Activated CD4-positive, alpha-beta T cell treated with anti-CD3 and anti-CD28 coated beads, Interleukin-2, amount 10 ng/mL, durations not matched to agents 7 days and 5 days (primary cell): ENCODE data around the gene LONRF2. TPM values are rescaled to one million over a fixed set of nuclear protein-coding genes. Genes with fewer than 3 reads are reported as not detected.
A peak's percentile ranks its signal among the peaks of the same experiment; 100 is the strongest.

ENCODE experiments used
- CTCF ChIA-PET: fragments of 350-600 bp; sonication (Branson Sonifier 250); formaldehyde crosslinking; loops from one replicate; lab custom pipeline; 2021; ENCODE audit warnings: antibody characterized with exemption; lab: Charles Lee
- POLR2A ChIA-PET: fragments of 350-600 bp; sonication (Branson Sonifier 250); formaldehyde crosslinking; loops from one replicate; lab custom pipeline; 2021; ENCODE audit warnings: antibody characterized with exemption; lab: Charles Lee
- DNase-seq: peaks from one replicate; pipeline ENCODE4 v3.0.0-alpha.2; 2020
- H3K27ac Mint-ChIP-seq: one replicate; pipeline ENCODE4 v1.8.0; 2021; ENCODE audit warnings: mild to moderate bottlenecking, moderate library complexity, mixed read lengths
- H3K27me3 Mint-ChIP-seq: one replicate; pipeline ENCODE4 v1.8.0; 2021; ENCODE audit warnings: mixed read lengths
- H3K36me3 Mint-ChIP-seq: one replicate; pipeline ENCODE4 v1.8.0; 2021; ENCODE audit warnings: low read depth, mixed read lengths
- H3K4me1 Mint-ChIP-seq: one replicate; pipeline ENCODE4 v1.8.0; 2021; ENCODE audit warnings: mixed read lengths
- H3K4me3 Mint-ChIP-seq: one replicate; pipeline ENCODE4 v1.8.0; 2021; ENCODE audit warnings: mild to moderate bottlenecking, moderate library complexity, mixed read lengths
- H3K9me3 Mint-ChIP-seq: one replicate; pipeline ENCODE4 v1.8.0; 2021; ENCODE audit warnings: mixed read lengths
- total RNA-seq, 2 experiments: library from RNA; stranded (reverse); gene quantifications; one replicate each; pipeline ENCODE4 v1.2.3, GENCODE V29; 2021

The LONRF2 gene
- total RNA-seq, 2 experiments from 2014 or later: 0.02 TPM

DNA sequence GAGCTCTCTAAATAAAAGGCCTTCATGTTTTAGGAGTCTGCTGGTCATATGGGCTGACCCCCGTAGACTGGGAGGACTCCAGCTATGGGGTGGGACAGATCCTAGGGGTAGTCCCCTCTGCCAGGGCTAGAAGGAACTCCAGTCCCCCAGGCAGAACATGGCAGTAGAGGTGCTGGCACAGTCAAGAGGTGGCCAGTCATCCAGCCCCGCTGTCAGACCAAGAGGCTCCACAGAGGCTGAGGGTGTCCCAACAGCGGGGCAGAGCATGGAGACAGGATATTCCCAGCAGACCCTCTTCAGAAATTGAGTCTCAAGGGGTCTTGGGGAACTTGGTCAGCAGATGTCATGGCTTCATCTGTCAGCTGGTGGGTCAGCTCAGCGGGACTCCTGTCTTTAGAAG lies 76.6 kb downstream of the LONRF2 start:
- ChIA-PET CTCF (interaction anchor here (0.6 to 1.6 kb wide), 4 partner anchors 25 to 426 kb away, joined by 3 to 4 read pairs (median 3); no protein-coding TSS in a partner anchor), POLR2A (interaction anchor here (0.6 kb wide), 1 partner anchor 910 kb away, joined by 4 read pairs; no protein-coding TSS in a partner anchor)
- no peak for DNase-seq
- H3K27ac Mint-ChIP-seq: no peak overlapping the region
- no peaks in the 10 kb centered on the region for H3K4me1 Mint-ChIP-seq
- peaks cover 3% of the 10 kb centered on the region for H3K27me3 Mint-ChIP-seq
- no peak overlapping the region for H3K4me3 Mint-ChIP-seq
- H3K36me3 Mint-ChIP-seq: no peaks in the 10 kb centered on the region
- H3K9me3 Mint-ChIP-seq: no peaks in the 10 kb centered on the region

DNA sequence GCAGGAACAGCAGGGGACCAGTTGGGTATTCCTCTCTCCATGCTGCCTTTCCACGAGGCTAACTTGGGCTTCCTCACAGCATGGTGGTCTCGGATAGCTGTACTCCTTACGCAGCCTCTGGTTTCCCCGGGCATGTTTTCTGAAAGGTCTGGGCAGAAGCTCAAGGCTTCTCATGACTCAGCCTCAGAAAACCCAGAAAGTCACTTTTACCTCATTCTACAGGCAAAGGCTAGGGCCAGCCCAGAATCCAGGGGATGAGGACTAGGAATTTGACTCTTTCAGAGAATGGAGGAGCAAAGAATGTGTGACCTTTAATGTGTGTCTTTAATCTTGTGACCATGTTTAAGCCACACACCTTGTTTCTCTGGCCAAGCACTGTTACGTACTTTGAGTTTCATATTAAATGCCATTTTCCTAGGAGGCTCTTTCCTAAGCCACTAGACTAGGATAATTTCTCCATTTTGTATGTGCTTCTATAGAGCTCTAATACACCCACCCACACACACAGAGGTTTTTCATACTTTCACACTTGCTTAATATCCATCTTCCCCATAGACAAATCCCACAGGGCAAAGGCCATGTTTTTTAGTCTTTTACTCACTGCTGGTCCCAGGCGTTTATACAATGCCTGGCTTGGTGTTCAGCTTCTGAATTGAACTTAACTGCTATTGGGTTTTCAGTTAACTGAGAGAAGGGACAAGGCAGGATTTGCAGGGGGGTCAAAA lies 77.3 kb downstream of the LONRF2 start:
- no peak for DNase-seq
- CTCF ChIA-PET: interaction anchor here (0.6 to 1.6 kb wide), 3 partner anchors 187 to 425 kb away, joined by 3 to 4 read pairs (median 3); no protein-coding TSS in a partner anchor
- Mint-ChIP-seq H3K27ac (no peak overlapping the region), H3K36me3 (no peaks in the 10 kb centered on the region), H3K9me3 (no peaks in the 10 kb centered on the region), H3K27me3 (peaks cover 3% of the 10 kb centered on the region), H3K4me3 (no peak overlapping the region), H3K4me1 (no peaks in the 10 kb centered on the region)
- POLR2A ChIA-PET: interaction anchor here (0.6 kb wide), 1 partner anchor 910 kb away, joined by 4 read pairs; no protein-coding TSS in a partner anchor

DNA sequence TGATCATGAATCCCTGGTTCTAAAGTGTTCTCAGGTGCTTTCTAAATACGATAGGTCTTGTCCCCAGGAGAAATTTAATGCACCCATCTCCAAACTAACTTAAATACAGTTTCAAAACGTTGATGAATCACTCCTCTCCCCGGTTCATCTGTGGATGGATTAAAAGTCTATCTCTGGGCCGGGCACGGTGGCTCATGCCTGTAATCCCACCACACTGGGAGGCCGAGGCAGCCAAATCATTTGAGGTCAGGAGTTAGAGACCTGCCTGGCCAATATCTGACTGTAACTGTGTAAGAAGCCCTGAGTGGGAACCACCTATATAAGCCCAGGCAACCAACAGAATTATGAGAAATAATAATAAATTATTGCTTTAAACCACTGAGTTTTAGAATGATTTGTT lies 78.7 kb downstream of the LONRF2 start:
- Mint-ChIP-seq H3K4me1 (no peaks in the 10 kb centered on the region), H3K27me3 (peaks cover 3% of the 10 kb centered on the region), H3K4me3 (no peak overlapping the region), H3K9me3 (no peaks in the 10 kb centered on the region), H3K27ac (no peak overlapping the region), H3K36me3 (no peaks in the 10 kb centered on the region)
- ChIA-PET POLR2A (no interaction called here), CTCF (no interaction called here)
- no peak for DNase-seq

DNA sequence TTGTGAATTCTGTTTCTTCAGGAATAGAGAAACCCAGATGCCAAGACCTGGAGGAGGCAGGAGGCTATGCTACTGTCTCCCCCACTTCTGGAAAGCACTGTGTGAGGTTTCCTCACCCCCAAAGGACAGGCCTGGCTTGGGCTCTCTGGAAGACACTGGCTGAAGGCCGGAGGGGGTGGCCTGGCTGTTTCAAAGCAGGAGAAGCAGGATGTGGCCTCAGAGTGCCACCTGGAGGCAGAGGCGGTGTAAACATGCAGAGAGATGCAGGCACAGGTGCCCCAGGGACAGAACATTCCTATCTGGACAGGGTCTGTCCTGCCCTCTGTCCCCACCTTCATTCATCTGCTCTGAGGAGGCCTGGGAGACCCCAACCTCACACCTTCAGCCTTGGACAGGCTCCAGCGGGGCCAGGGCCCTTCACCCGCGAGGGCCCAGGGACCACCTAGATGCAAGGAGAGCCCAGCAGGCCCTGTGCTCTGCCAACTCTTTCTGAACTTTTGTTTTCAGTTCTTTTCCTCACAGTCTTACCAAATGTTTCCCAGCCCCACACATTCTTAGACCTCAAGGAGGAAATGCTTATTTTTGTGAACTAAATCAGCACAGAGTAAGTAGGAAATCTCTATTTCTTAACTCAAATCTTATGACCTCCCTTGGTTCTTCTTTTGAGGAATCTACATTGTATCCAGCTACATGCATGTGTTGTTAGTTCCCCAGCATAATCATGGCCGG lies 79.2 kb downstream of the LONRF2 start:
- ChIA-PET CTCF (no interaction called here), POLR2A (interaction anchor here (1.0 kb wide), 1 partner anchor 423 kb away, joined by 3 read pairs; no protein-coding TSS in a partner anchor)
- Mint-ChIP-seq H3K27ac (no peak overlapping the region), H3K4me1 (no peaks in the 10 kb centered on the region), H3K4me3 (no peak overlapping the region), H3K9me3 (no peaks in the 10 kb centered on the region), H3K27me3 (peaks cover 3% of the 10 kb centered on the region), H3K36me3 (no peaks in the 10 kb centered on the region)
- DNase-seq: peak; percentile 62

DNA sequence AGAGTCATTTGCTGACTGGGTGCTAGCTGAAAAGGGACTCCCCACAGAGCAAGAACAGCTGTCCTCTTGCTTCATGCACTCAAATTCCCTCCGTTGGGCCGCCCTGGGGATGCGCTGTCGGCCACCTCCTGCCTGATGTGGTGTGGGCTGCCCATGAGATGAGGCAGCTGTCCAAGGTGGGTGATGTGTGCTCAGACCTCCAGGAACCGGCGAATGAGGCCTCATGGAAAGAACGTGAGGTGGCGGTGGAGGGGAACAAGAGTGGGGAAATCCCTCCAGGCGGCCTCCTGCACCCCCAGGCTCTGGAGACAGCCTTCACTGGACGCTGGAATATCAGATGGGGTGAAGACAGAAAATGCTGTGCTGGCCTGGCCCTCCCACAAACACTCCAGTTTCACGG lies 79.8 kb downstream of the LONRF2 start:
- no peak overlapping the region for H3K4me3 Mint-ChIP-seq
- H3K36me3 Mint-ChIP-seq: no peaks in the 10 kb centered on the region
- H3K27me3 Mint-ChIP-seq: peaks cover 3% of the 10 kb centered on the region
- H3K4me1 Mint-ChIP-seq: no peaks in the 10 kb centered on the region
- ChIA-PET POLR2A (interaction anchor here (1.0 kb wide), 1 partner anchor 423 kb away, joined by 3 read pairs; no protein-coding TSS in a partner anchor), CTCF (no interaction called here)
- no peaks in the 10 kb centered on the region for H3K9me3 Mint-ChIP-seq
- no peak for DNase-seq
- H3K27ac Mint-ChIP-seq: no peak overlapping the region

DNA sequence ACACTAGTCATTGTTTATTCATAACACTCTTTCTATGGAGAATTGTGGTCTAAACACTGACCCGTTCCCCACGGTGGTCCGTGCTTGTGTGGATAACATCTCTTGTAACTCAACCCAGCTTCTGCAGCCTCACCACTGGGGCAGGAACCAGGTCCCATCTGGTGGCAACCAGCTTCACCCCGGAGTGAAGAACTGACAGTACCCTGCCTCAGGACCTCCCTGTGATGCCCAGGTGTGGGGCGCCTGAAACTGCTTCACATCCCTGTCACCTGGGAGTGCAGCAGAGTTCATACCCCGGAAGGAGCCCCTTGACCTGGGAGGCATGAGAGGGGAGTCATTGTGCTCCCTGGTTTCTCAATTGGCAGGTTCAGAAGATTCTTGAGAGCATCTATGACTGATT lies 81.1 kb downstream of the LONRF2 start:
- no peak for DNase-seq
- ChIA-PET CTCF (interaction anchor here (1.5 kb wide), 1 partner anchor 9 kb away, joined by 5 read pairs; no protein-coding TSS in a partner anchor), POLR2A (no interaction called here)
- no peak overlapping the region for H3K27ac Mint-ChIP-seq
- no peaks in the 10 kb centered on the region for H3K9me3 Mint-ChIP-seq
- no peaks in the 10 kb centered on the region for H3K36me3 Mint-ChIP-seq
- H3K4me3 Mint-ChIP-seq: no peak overlapping the region
- no peaks in the 10 kb centered on the region for H3K4me1 Mint-ChIP-seq
- peaks cover under 1% of the 10 kb centered on the region for H3K27me3 Mint-ChIP-seq

DNA sequence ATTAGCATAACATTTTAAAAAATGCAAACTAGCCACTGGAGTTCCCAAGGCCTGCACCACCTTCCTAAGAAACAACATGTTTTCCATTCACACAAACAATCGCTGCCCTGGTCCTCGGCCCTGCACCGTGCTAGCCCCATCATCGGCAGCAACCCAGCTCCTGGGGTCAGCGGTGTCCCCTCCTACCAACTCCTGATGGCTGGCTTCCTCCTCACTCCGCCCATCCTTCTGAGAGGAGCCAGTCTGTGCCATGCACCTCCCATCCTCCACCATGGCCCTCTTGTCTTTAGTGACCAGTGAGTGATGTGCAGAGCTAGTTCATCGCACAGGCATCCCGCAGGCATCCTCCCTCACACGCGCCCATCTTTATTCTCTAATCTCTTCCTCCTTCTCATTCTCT lies 81.9 kb downstream of the LONRF2 start:
- Mint-ChIP-seq H3K36me3 (no peaks in the 10 kb centered on the region), H3K27ac (no peak overlapping the region), H3K4me3 (no peak overlapping the region), H3K4me1 (peaks cover 7% of the 10 kb centered on the region), H3K9me3 (no peaks in the 10 kb centered on the region), H3K27me3 (no peaks in the 10 kb centered on the region)
- ChIA-PET CTCF (no interaction called here), POLR2A (no interaction called here)
- DNase-seq: no peak

DNA sequence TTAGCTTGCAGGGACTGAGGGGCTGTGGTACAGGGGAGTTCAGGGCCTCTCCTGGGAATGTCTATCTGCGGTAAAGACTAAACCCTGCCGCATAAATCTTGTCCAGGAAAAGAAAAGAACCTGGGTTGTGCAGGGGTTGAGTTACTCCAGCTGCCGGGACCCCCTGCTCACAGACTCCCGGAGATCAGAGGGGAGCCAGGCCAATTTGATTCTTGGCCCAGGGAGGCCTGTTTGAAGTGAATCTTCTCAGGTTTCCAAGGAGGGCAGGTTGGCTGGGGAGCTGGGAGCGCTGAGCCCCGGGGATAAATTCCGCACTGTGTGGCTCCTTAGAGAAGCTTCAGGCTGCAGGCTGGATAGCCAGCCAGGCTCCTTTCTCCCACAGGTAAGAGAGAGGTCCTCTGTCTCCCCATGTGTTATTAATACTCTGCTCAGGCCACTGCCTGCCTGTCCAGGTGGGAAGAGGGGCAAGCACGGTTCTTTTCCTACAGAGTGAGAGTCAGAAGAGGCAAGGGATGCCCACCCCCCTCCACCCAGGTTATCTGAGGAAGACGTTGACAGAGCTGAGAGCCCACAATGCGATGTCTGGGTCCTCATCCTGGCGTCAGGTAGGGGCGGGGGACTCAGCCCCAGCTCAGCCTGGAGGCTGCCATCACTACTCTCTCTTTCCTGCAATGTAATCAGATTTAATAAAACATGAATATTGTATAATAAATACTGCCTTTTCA lies 82.7 kb downstream of the LONRF2 start:
- no peak overlapping the region for H3K4me3 Mint-ChIP-seq
- H3K27me3 Mint-ChIP-seq: no peaks in the 10 kb centered on the region
- CTCF ChIA-PET: no interaction called here
- no peak for DNase-seq
- no peaks in the 10 kb centered on the region for H3K36me3 Mint-ChIP-seq
- no peak overlapping the region for H3K27ac Mint-ChIP-seq
- H3K4me1 Mint-ChIP-seq: peaks cover 15% of the 10 kb centered on the region
- POLR2A ChIA-PET: no interaction called here
- H3K9me3 Mint-ChIP-seq: no peaks in the 10 kb centered on the region

DNA sequence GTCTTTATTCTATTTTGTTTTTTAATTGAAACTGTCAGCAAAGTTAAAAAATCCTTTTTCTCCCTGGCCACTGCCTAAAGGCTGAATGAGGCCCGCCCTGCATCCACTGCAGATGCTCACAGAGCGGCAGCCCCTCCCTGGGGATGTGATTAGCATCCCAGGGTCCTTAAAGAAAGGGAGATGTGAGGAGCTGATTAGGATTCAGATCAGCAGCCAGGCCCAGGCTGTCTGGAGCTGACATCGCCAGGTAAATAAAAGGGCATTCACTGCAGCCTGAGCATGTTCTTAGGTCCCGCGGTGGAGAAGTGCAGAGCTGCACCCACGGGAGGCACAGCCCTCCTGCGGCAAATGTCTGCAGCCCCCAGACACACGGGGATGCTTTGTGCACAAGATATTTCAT lies 83.8 kb downstream of the LONRF2 start:
- H3K9me3 Mint-ChIP-seq: no peaks in the 10 kb centered on the region
- ChIA-PET POLR2A (no interaction called here), CTCF (no interaction called here)
- DNase-seq: no peak
- no peaks in the 10 kb centered on the region for H3K36me3 Mint-ChIP-seq
- H3K4me3 Mint-ChIP-seq: no peak overlapping the region
- H3K27ac Mint-ChIP-seq: no peak overlapping the region
- peaks cover 16% of the 10 kb centered on the region for H3K4me1 Mint-ChIP-seq
- H3K27me3 Mint-ChIP-seq: no peaks in the 10 kb centered on the region

DNA sequence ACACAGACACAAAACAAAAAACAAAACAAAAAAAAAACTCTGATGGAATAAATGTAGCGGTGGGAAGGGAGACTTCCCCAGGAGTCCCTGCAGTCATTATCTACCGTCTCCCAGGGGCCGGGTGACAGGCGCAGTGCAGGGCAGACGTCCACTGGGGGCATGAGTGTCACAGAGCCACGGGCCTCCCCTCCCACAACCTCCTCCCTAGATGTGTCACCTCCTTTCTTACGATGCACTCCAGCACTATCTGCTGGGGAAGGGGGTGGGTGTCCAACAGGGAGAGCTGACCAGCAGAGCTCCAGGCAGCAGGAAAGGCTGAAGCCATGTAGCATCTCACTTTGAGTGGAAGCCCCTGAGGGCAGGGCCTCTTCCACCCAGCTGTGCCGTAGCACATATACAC lies 84.5 kb downstream of the LONRF2 start:
- Mint-ChIP-seq H3K27me3 (no peaks in the 10 kb centered on the region), H3K27ac (no peak overlapping the region), H3K4me3 (no peak overlapping the region), H3K4me1 (peaks cover 16% of the 10 kb centered on the region), H3K36me3 (no peaks in the 10 kb centered on the region), H3K9me3 (no peaks in the 10 kb centered on the region)
- ChIA-PET POLR2A (no interaction called here), CTCF (interaction anchor here (0.8 kb wide), 1 partner anchor 24 kb away, joined by 5 read pairs; no protein-coding TSS in a partner anchor)
- DNase-seq: no peak

DNA sequence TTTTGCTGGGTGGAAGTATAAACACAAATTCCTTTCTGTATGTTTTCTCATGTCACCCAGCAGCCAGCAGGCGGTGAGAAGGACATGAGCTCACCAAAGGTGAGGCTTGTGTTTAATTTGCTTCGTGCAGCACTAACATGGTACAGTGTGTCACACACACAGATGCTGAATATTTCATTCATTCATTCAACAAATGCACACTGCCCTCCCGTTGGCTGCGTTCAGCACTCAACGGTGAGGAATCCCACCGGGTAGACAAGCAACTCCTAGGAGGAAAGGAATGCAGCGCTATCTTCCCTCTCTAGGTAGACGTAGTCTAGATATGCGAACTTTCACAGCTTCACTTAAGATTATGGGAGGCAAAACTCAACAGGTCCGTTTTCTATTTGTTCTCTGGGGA lies 85.1 kb downstream of the LONRF2 start:
- ChIA-PET POLR2A (no interaction called here), CTCF (interaction anchor here (0.6 kb wide), 1 partner anchor 363 kb away, joined by 3 read pairs; no protein-coding TSS in a partner anchor)
- Mint-ChIP-seq H3K36me3 (no peaks in the 10 kb centered on the region), H3K27me3 (no peaks in the 10 kb centered on the region), H3K9me3 (no peaks in the 10 kb centered on the region), H3K27ac (no peak overlapping the region), H3K4me3 (no peak overlapping the region), H3K4me1 (peaks cover 16% of the 10 kb centered on the region)
- DNase-seq: no peak

DNA sequence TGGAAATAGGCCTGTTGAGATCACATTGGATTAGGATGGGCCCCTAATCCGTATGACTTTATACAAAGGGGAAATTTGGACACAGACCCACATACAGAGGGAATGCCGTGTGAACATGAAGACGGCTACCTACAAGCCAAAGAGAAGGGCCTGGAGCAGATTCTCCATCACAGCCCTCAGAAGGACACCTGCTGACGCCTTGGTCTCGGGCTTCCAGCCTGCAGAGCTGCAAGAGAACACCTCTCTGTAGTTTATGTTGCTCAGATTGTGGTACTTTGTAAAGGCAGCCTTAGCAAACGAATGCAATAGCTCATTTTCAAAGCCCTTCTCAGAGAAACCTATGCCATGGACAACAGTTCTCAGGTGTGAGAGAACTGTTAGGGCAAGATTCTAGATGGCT lies 86.1 kb downstream of the LONRF2 start:
- CTCF ChIA-PET: no interaction called here

More for the DNA sequence above, 86.1 kb downstream of the LONRF2 start:
- DNase-seq: no peak
- no peaks in the 10 kb centered on the region for H3K27me3 Mint-ChIP-seq
- no peaks in the 10 kb centered on the region for H3K36me3 Mint-ChIP-seq
- POLR2A ChIA-PET: no interaction called here
- no peak overlapping the region for H3K27ac Mint-ChIP-seq
- no peaks in the 10 kb centered on the region for H3K9me3 Mint-ChIP-seq
- peaks cover 16% of the 10 kb centered on the region for H3K4me1 Mint-ChIP-seq
- no peak overlapping the region for H3K4me3 Mint-ChIP-seq
